ENCODE data around the gene GEMIN8.

Gene GEMIN8

GRCh38 chrX:14022019-14022418 lies 7.7 kb downstream of the GEMIN8 start:
- TF ChIP-seq CTCF (IDR thresholded peaks at IDR 0.05; ENCODE audit: low read depth, low read length) = no peak
- H3K4me3 ChIP-seq (ENCODE audit: low read depth, low read length) = no peak overlapping the region

- no peak for TF ChIP-seq CTCF (IDR thresholded peaks at IDR 0.05; ENCODE audit: low read depth, low read length)
- no peak overlapping the region for H3K4me3 ChIP-seq (ENCODE audit: low read depth, low read length)
These were observed 12.3 kb downstream of the GEMIN8 start for GRCh38 chrX:14017399-14017798.

- no peak for TF ChIP-seq CTCF (IDR thresholded peaks at IDR 0.05; ENCODE audit: low read depth, low read length)
These were observed 13.8 kb downstream of the GEMIN8 start for GRCh38 chrX:14015941-14016340.

GRCh38 chrX:14015294-14015693 lies 14.4 kb downstream of the GEMIN8 start:
- TF ChIP-seq CTCF (IDR thresholded peaks at IDR 0.05; ENCODE audit: low read depth, low read length) = no peak

More at GRCh38 chrX:14015941-14016340, 13.8 kb downstream of the GEMIN8 start:
- no peak overlapping the region for H3K4me3 ChIP-seq (ENCODE audit: low read depth, low read length)

GRCh38 chrX:14014526-14014925 lies 15.2 kb downstream of the GEMIN8 start:
- no peak for TF ChIP-seq CTCF (IDR thresholded peaks at IDR 0.05; ENCODE audit: low read depth, low read length)
- no peak overlapping the region for H3K4me3 ChIP-seq (ENCODE audit: low read depth, low read length)

More at GRCh38 chrX:14015294-14015693, 14.4 kb downstream of the GEMIN8 start:
- no peak overlapping the region for H3K4me3 ChIP-seq (ENCODE audit: low read depth, low read length)

GRCh38 chrX:14013054-14013453 lies 16.6 kb downstream of the GEMIN8 start:
- no peak for TF ChIP-seq CTCF (IDR thresholded peaks at IDR 0.05; ENCODE audit: low read depth, low read length)
- H3K4me3 ChIP-seq (ENCODE audit: low read depth, low read length) = no peak overlapping the region

- H3K4me3 ChIP-seq (ENCODE audit: low read depth, low read length) = no peak overlapping the region
- no peak for TF ChIP-seq CTCF (IDR thresholded peaks at IDR 0.05; ENCODE audit: low read depth, low read length)
These were observed 19.1 kb downstream of the GEMIN8 start for GRCh38 chrX:14010566-14010965.
